ENCODE data around the gene TOM1L2.

Gene TOM1L2

DNA sequence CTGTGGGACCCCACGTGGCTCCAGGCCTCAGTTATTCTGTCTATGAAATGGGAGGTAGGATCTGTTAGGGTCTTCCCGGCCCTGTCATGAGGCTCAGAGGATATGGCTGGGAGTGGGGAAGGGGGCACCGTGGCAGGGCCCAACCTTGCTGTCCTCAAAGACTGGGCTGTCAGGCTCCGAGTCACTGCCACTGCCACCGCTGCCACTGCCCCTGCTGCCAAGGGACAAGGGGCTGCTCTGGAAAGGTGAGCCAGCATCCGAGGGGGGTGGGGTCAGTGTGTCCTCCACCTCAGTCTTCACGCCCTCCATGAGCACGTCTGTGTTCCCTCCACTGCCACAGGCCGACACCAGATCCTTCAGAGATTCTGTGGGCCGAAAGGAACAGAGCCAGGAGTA is 154.7 kb downstream of the TOM1L2 start:
- no peak for DNase-seq (ENCODE audit: low spot score)

DNA sequence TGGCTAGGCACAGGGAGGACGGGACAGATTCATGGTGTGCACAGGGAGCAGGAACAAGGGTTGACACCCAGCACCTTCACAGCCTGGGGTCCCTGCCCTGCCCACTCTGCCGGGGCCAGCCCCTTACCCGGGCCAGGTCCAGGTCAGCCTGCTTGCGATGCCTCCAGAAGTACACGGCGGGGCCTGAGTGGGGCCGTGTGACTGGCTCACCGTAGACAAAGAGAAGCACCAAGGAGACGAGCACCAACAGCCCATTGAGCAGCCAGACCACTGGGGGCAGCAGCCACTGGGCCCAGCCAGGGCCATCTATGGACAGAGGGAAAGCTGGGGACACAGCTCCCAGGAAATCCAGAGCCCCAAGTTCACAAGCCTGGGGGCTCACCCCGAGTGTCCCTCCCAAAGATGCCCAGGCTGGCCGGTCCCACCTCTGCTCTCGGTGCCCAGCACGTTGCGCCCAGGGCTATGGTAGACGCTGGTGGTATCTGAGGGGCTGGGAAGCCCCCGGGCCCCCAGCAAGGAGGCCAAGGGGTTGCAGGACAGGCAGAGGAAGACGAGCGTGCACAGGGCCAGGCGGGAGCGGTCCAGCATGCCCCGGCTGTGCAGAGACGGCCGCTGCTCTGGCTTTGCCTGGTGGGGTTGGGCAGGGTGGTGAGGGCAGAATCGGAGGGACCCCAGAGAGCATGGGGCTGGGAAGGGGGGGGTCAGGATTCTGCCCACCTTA is 155.2 kb downstream of the TOM1L2 start:
- DNase-seq (ENCODE audit: low spot score) = no peak
- TF ChIP-seq, protein P1, sequence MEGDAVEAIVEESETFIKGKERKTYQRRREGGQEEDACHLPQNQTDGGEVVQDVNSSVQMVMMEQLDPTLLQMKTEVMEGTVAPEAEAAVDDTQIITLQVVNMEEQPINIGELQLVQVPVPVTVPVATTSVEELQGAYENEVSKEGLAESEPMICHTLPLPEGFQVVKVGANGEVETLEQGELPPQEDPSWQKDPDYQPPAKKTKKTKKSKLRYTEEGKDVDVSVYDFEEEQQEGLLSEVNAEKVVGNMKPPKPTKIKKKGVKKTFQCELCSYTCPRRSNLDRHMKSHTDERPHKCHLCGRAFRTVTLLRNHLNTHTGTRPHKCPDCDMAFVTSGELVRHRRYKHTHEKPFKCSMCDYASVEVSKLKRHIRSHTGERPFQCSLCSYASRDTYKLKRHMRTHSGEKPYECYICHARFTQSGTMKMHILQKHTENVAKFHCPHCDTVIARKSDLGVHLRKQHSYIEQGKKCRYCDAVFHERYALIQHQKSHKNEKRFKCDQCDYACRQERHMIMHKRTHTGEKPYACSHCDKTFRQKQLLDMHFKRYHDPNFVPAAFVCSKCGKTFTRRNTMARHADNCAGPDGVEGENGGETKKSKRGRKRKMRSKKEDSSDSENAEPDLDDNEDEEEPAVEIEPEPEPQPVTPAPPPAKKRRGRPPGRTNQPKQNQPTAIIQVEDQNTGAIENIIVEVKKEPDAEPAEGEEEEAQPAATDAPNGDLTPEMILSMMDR (IDR thresholded peaks at IDR 0.05; ENCODE audit: extremely low read depth, missing control alignments) = no peak

More for the DNA sequence above, 154.7 kb downstream of the TOM1L2 start:
- TF ChIP-seq, protein P1 (IDR thresholded peaks at IDR 0.05; ENCODE audit: extremely low read depth, missing control alignments) = no peak

DNA sequence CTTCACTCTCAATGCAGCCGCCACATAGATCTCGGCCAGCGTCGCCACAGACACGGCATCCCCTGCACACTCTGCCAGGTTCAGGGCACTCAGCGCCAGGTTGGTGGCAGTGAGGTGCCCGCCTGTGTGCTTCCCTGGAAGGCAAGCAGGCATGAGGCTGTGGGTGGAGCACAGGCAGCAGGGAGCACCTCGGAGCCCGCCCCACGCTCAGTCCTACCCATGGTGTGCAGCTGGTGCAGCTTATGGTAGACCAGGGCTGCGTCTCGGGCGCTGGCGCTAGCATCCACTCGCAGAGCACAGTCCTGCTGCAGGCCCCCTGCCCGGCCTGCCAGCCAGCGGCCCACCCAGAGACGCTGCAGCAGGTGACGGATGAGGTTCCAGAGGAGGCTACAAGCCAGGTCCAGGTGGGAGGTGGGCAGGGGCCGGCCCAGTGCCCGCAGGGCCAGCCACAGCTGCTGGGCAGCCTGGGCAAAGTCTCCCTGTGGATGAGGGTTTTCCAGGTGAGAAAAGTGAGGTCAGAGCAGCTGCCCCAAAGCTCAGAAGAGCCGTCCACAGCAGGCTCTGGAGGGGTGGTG is 155.9 kb downstream of the TOM1L2 start:
- no peak for DNase-seq (ENCODE audit: low spot score)
- TF ChIP-seq, protein P1 (IDR thresholded peaks at IDR 0.05; ENCODE audit: extremely low read depth, missing control alignments) = no peak

DNA sequence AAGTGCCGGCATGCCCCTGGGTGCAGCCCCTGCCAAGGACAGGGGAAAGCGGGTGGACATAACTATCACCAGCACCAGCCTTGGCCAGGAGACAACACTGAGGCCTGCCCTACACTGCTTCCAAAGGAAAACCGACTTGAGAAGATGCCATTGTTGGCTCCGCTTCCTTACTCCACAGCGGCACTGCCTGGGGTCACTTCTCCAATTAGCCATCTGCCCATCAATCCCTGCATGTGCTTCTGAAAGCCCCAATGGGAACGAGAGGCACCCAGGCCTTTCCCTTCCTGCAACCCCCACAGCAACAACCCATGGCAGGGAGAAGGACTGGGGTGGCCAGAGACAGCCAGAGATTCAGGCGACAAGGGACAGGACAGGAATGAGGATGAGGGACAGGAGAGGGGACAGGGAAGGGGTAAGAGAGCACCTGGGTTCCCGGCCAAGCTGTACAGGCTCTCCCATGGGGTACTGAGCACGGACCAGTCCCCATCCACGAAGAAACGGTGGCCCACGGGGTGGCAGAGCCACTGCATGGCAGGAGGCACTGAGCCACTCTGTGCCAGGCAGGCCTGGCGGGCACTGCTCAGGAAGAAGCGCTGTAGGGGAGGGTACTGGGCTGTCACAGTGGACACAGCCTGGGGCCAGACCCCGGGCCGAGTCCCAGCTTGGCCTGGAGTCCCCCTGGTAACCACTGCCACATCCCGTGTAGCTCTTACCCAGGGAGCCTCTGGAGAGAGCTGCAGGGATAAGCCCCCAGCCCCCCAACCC is 156.6 kb downstream of the TOM1L2 start:
- TF ChIP-seq, protein P1 (IDR thresholded peaks at IDR 0.05; ENCODE audit: extremely low read depth, missing control alignments) = no peak
- no peak for DNase-seq (ENCODE audit: low spot score)

DNA sequence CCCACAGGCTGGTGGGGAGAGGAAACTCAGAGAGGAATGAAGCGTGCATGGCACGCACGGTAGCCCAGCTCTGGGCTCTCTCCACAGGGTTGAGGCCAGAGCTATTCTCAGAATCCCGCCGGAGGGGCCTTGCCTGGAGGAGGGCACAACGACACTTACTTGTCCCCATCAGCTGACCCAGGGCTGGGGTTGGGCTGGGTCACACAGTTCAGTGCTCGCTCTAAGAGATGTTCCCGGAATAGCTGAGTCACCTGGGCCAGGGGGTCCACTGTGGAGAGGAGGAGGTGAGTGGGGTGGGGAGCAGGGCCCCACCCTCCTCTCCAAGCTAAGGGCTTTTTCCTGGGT is 157.2 kb downstream of the TOM1L2 start:
- DNase-seq (ENCODE audit: low spot score) = no peak
- TF ChIP-seq, protein P1 (IDR thresholded peaks at IDR 0.05; ENCODE audit: extremely low read depth, missing control alignments) = no peak

DNA sequence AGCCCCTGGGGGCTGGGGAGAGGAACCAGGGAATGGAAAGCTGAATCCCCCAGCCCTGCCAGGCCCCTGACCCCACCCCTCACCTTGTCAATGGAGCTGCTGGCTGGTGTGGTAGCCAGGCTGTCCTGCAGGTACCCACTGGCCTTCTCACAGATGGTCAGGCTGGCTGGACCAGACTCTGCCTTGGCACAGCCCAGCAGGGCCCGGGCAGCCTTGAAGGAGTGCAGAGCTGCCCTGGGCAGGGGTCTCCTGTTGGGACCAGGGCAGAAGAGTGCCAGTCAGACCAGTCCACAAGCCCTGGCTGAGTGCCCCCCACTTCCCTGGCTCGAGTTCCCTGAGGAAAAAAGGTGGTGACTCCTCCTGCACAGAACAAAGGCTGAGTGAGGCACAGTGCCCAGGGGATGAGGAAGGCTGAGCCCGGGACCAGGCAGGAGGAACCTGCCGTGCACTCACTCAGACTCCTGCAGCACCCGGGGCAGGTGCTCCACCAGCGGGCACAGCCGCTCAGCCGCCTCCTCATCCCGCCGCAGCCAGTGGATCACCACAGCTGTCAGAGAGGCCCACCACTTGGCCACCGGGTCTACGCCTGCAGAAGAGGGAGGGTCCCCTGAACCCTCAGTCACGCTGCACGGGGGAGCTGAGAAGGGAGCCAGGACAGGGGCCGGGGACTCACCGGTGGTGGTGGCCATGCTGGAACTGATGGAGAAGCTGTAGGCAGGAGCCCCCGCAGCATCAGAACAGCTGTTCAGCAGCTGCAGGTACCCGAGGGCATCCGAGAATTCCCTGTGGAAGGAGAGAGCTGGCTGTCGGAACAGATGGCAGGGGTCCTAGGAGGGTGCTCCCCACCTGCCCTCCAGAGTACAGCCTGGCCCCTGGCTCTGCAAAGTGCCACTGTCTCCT is 157.8 kb downstream of the TOM1L2 start:
- no peak for DNase-seq (ENCODE audit: low spot score)
- TF ChIP-seq, protein P1 (IDR thresholded peaks at IDR 0.05; ENCODE audit: extremely low read depth, missing control alignments) = no peak

Measured in GM20000 (cell line).